A549 (cell line): Measurements from ENCODE around the gene ZC2HC1B.

ENCODE experiments used
- CTCF ChIP-seq: fragments of >200 bp; sonication (Bioruptor Twin); formaldehyde crosslinking; IDR thresholded peaks from 3 replicates; pipeline ENCODE4 v1.5.1; 2016
- ESRRA ChIP-seq: fragments of 150-350 bp; IDR thresholded peaks from 2 replicates; pipeline ENCODE4 v1.6.1; 2014; ENCODE audit warnings: mild to moderate bottlenecking, low read length, borderline replicate concordance
- NFE2L2 ChIP-seq: fragments of 150-350 bp; conservative IDR thresholded peaks from 2 replicates; pipeline ENCODE4 v1.6.1; 2014; ENCODE audit warnings: low read length
- REST ChIP-seq: fragments of 200-600 bp; sonication (generic); IDR thresholded peaks from 2 replicates; pipeline ENCODE4 v1.6.1; 2016; ENCODE audit warnings: antibody characterized with exemption, mild to moderate bottlenecking, moderate library complexity
- RFX5 ChIP-seq: fragments of 450-650 bp; IDR thresholded peaks from 2 replicates; pipeline ENCODE4 v1.7.1; 2014; ENCODE audit warnings: antibody characterized with exemption, mild to moderate bottlenecking, moderate library complexity

GRCh38 chr6:143840595-143841265, 23.5 kb upstream of the ZC2HC1B start:
- TF ChIP-seq NFE2L2: no peak
- no peak for TF ChIP-seq REST
- TF ChIP-seq RFX5: no peak
- TF ChIP-seq CTCF: no peak
- no peak for TF ChIP-seq ESRRA
